Endothelial cell of umbilical vein (primary cell): ENCODE data around the gene THOP1. TPM values are rescaled to one million over a fixed set of nuclear protein-coding genes. Genes with fewer than 3 reads are reported as not detected.

Source experiments
- BruUV-seq: library from RNA; stranded (reverse); fragments of 400-500 nt; replicated peaks from 2 replicates; lab custom pipeline; 2021; lab: Mats Ljungman, UMichigan
- CTCF ChIA-PET: fragments of 300-600, 350-600 bp; sonication (Branson Sonifier 250); formaldehyde crosslinking; loops from one replicate; lab custom pipeline; 2021; ENCODE audit warnings: antibody characterized with exemption, inconsistent platforms; lab: Charles Lee
- POLR2A ChIA-PET: fragments of 300-600, 350-600 bp; sonication (Branson Sonifier 250); formaldehyde crosslinking; loops from one replicate; lab custom pipeline; 2021; ENCODE audit warnings: antibody characterized with exemption, inconsistent platforms; lab: Charles Lee
- DNase-seq: peaks from one replicate; pipeline ENCODE4 v3.0.0-alpha.2; 2011; ENCODE audit warnings: low read depth, low spot score
- FAIRE-seq: peaks from 2 replicates; lab custom pipeline; 2011; peaks lifted over from hg19 to GRCh38; lab: Jason Lieb, UNC
- H2AFZ ChIP-seq: 2 replicates; pipeline ENCODE4 v1.6.0; 2012; ENCODE audit warnings: low read depth, low read length, control low read depth, inconsistent platforms
- H3K27ac ChIP-seq: 2 replicates; pipeline ENCODE4 v1.5.1; 2011; ENCODE audit warnings: low read depth, mild to moderate bottlenecking, control low read depth, low read length, moderate library complexity; ENCODE audit not compliant: insufficient read depth
- H3K27me3 ChIP-seq, 2 experiments: 2 replicates each; pipeline versions ENCODE4 v1.6.0 to v1.6.1; 2011; ENCODE audit warnings: low read length in 2 of 2, mixed read lengths in 1 of 2; ENCODE audit not compliant: control insufficient read depth in 2 of 2, insufficient read depth in 2 of 2
- H3K36me3 ChIP-seq, 2 experiments: 2 replicates in 1 of 2; 3 replicates in 1 of 2; pipeline ENCODE4 v1.5.1; 2011; ENCODE audit warnings: low read length in 2 of 2, mild to moderate bottlenecking in 1 of 2, moderate library complexity in 1 of 2; ENCODE audit not compliant: control insufficient read depth in 2 of 2, insufficient read depth in 2 of 2; ENCODE audit errors: extremely low read depth in 1 of 2
- H3K4me1 ChIP-seq: 3 replicates; pipeline ENCODE4 v1.5.1; 2011; ENCODE audit warnings: mild to moderate bottlenecking, low read length; ENCODE audit not compliant: control insufficient read depth, insufficient read depth; ENCODE audit errors: extremely low read depth
- H3K4me2 ChIP-seq: 2 replicates; pipeline ENCODE4 v1.6.1; 2011; ENCODE audit warnings: low read length, control low read depth, mixed read lengths; ENCODE audit not compliant: insufficient read depth
- H3K4me3 ChIP-seq, 3 experiments: fragments of 200-600 bp in 1 of 3; sonication (generic), shearing (Covaris generic) in 1 of 3; replicated peaks in 1 of 3; 2 replicates each; pipeline ENCODE4 v1.5.1; 2011 to 2016; ENCODE audit warnings: control low read depth in 3 of 3, low read length in 3 of 3, mild to moderate bottlenecking in 2 of 3, inconsistent platforms in 1 of 3, low read depth in 1 of 3, moderate library complexity in 1 of 3; ENCODE audit not compliant: insufficient read depth in 1 of 3
- H3K79me2 ChIP-seq: 2 replicates; pipeline ENCODE4 v1.6.0; 2012; ENCODE audit warnings: low read length, inconsistent platforms; ENCODE audit not compliant: control insufficient read depth, insufficient read depth
- H3K9ac ChIP-seq: replicated peaks from 2 replicates; pipeline ENCODE3; 2011; ENCODE audit warnings: low read length, control low read depth; ENCODE audit not compliant: insufficient read depth; ENCODE audit errors: extremely low read depth
- H3K9me1 ChIP-seq: replicated peaks from 3 replicates; pipeline ENCODE4 v1.6.0; 2011; ENCODE audit warnings: mild to moderate bottlenecking, low read length; ENCODE audit not compliant: control insufficient read depth, insufficient read depth; ENCODE audit errors: extremely low read depth
- H3K9me3 ChIP-seq: replicated peaks from 2 replicates; pipeline ENCODE4 v1.5.1; 2012; ENCODE audit warnings: low read length, inconsistent platforms; ENCODE audit not compliant: control insufficient read depth, insufficient read depth
- H4K20me1 ChIP-seq: replicated peaks from 2 replicates; pipeline ENCODE3; 2011; ENCODE audit warnings: mild to moderate bottlenecking, low read length; ENCODE audit not compliant: control insufficient read depth, insufficient read depth; ENCODE audit errors: extremely low read depth
- CTCF ChIP-seq, 2 donors: IDR thresholded peaks; 1 replicate in 1 of 2; 2 replicates in 1 of 2; pipeline ENCODE4 v1.5.1; 2011; ENCODE audit warnings: low read length in 2 of 2, mild to moderate bottlenecking in 2 of 2, moderate library complexity in 2 of 2, control low read depth in 1 of 2, inconsistent platforms in 1 of 2, low read depth in 1 of 2; ENCODE audit not compliant: insufficient read depth in 1 of 2; ENCODE audit errors: extremely low read depth in 1 of 2
- EZH2 ChIP-seq: IDR thresholded peaks from 2 replicates; pipeline ENCODE4 v1.6.1; 2012; ENCODE audit warnings: borderline replicate concordance, low read depth, mild to moderate bottlenecking, moderate library complexity, low read length, inconsistent platforms; ENCODE audit not compliant: severe bottlenecking
- FOS ChIP-seq: IDR thresholded peaks from 2 replicates; pipeline ENCODE4 v1.6.1; 2011; ENCODE audit warnings: mild to moderate bottlenecking, low read length, moderate library complexity, borderline replicate concordance; ENCODE audit not compliant: insufficient read depth
- GATA2 ChIP-seq: IDR thresholded peaks from 2 replicates; pipeline ENCODE4 v1.7.0; 2011; ENCODE audit warnings: low read depth, mild to moderate bottlenecking, moderate library complexity, mixed read lengths, low read length; ENCODE audit not compliant: insufficient read length, insufficient read depth
- JUN ChIP-seq: IDR thresholded peaks from 2 replicates; pipeline ENCODE4 v1.6.1; 2011; ENCODE audit warnings: borderline replicate concordance, low read depth; ENCODE audit not compliant: insufficient read length, insufficient read depth
- MAX ChIP-seq: IDR thresholded peaks from 2 replicates; pipeline ENCODE4 v1.6.1; 2011; ENCODE audit not compliant: insufficient read depth, insufficient read length
- MYC ChIP-seq: IDR thresholded peaks from one replicate; pipeline ENCODE4 v1.6.1; 2011; ENCODE audit warnings: mild to moderate bottlenecking, low read depth, low read length
- POLR2A ChIP-seq: IDR thresholded peaks from 2 replicates; pipeline ENCODE4 v1.6.1; 2012; ENCODE audit warnings: low read depth, mild to moderate bottlenecking, control low read depth, low read length
- POLR2AphosphoS5 ChIP-seq: IDR thresholded peaks from 2 replicates; pipeline ENCODE4 v1.6.1; 2012; ENCODE audit warnings: low read depth, mild to moderate bottlenecking, control low read depth, low read length, moderate library complexity; ENCODE audit not compliant: insufficient read depth
- dilution Hi-C: fragments of 300-500 bp; cut with MboI; formaldehyde crosslinking; loops from one replicate; pipeline ENCODE4 v1.15.0; 2019; ENCODE audit warnings: low sequenced_read_pairs; ENCODE audit not compliant: extremely low pct_ligation_motif_present
- intact Hi-C: fragments of 100-400 bp; cut with micrococcal nuclease; formaldehyde crosslinking; loops from one replicate; pipeline ENCODE4 v1.10.0; 2022
- polyA plus RNA-seq, 4 experiments: library from polyadenylated mRNA; depleted of rRNA in 3 of 4; stranded (reverse) in 3 of 4; unstranded in 1 of 4; fragments of >200 nt; gene quantifications; 2 replicates each; pipeline versions ENCODE4 v1.2.1 to v1.2.3, GENCODE V29; 2011 to 2012; ENCODE audit warnings: missing spikeins in 1 of 4
- total RNA-seq: library from RNA; stranded (reverse); gene quantifications from 2 replicates; pipeline ENCODE4 v1.2.3, GENCODE V29; 2021

THOP1 gene
- total and polyA plus RNA-seq, 2 donors (not counting 3 experiments of a cell fraction or from before 2014, with no cell fraction given), result 88.0 to 115 TPM

DNA sequence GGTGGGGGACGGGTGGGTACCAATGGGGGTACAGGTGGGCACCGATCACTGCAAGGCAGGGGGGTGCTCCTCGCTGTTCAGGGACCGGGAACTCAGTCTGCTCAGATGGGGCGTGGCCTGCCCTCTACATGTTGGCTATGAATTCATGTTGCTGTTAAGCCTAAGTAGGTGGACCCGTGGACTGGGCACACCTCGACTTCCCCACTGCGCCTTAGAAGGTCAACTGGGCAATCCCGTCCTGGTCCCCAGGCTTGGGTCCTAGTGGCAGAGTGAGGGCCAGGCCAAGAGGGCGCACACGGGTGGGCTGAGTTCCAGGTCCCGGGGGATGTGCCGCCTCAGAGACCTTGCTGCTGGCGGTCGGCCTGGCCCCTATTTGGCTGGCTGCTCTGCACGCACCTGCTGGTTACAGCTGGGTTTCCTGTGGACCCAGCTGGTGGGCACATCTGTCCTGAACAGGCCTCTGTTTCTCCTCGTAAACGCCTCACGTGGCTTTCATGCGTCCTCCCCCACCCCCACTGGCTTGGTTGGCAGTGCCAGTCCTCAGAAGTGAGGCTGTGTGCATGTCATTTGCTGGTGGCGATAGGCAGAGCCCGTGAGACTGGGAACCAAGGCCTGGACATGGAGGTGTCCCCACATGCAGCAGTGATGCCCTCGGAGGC lies 20.8 kb downstream of the THOP1 start:
- no peak for TF ChIP-seq MAX
- no peak for TF ChIP-seq POLR2AphosphoS5
- no peak for TF ChIP-seq MYC
- no peak for TF ChIP-seq FOS
- TF ChIP-seq POLR2A, result no peak
- TF ChIP-seq EZH2, result no peak
- no peak for TF ChIP-seq CTCF (IDR thresholded peaks at IDR 0.05; ENCODE audit: extremely low read depth in 1 of 2, insufficient read depth in 1 of 2, low read depth in 1 of 2, low read length in 2 of 2)
- TF ChIP-seq JUN, result no peak
- TF ChIP-seq GATA2, result no peak
- no peak overlapping the region for H3K4me3 ChIP-seq
- BruUV-seq, result no TSS peak
- no peaks in the 10 kb centered on the region for H3K4me1 ChIP-seq
- H3K9me1 ChIP-seq, result no peaks in the 10 kb centered on the region
- ChIA-PET CTCF (no interaction called here), POLR2A (no interaction called here)
- H3K9me3 ChIP-seq, result no peaks in the 10 kb centered on the region
- dilution Hi-C loops, result no loop called here
- H2AFZ ChIP-seq, result no peak overlapping the region
- H3K36me3 ChIP-seq, result peaks cover 5 to 24% of the 10 kb centered on the region in 2 experiments
- H4K20me1 ChIP-seq, result no peaks in the 10 kb centered on the region
- intact Hi-C loops, result no loop called here
- DNase-seq (no peak), FAIRE-seq (no peak)
- H3K27ac ChIP-seq, result no peak overlapping the region
- H3K4me2 ChIP-seq, result no peak overlapping the region
- H3K27me3 ChIP-seq, result no peaks in the 10 kb centered on the region
- H3K9ac ChIP-seq, result no peak overlapping the region
- H3K79me2 ChIP-seq, result peaks cover 3% of the 10 kb centered on the region
